GM18907 (cell line): ENCODE measurements around the gene HAUS7.
"Not testable (repeated sequence)": the region's sequence is repeated elsewhere in the genome, so short reads cannot be mapped to it uniquely, and the experiment has no call there.

Experiments used
- ATAC-seq: cut with Tn5 transposase; IDR thresholded peaks from one replicate; pipeline ENCODE4 v1.9.1; 2021; ENCODE audit warnings: mild to moderate bottlenecking, moderate library complexity; ENCODE audit not compliant: unreplicated experiment

Gene HAUS7

GRCh38 chrX:153411255-153411987, 59.0 kb downstream of the HAUS7 start, which contains the start of gene ZFP92:
TSS of gene ZFP92 (plus strand) at chrX:153411472. CDS start at chrX:153418323, 6,851 bp downstream.
- no peak for ATAC-seq

- ATAC-seq = no peak
Observed at GRCh38 chrX:153410888-153411254, 59.5 kb downstream of the HAUS7 start.

GRCh38 chrX:153410373-153410772, 60.0 kb downstream of the HAUS7 start:
- no peak for ATAC-seq

GRCh38 chrX:153409414-153410101, 60.8 kb downstream of the HAUS7 start:
- no peak for ATAC-seq

- no peak for ATAC-seq
Observed at GRCh38 chrX:153408871-153409351, 61.5 kb downstream of the HAUS7 start.

- ATAC-seq = no peak
Observed at GRCh38 chrX:153408221-153408721, 62.1 kb downstream of the HAUS7 start.

GRCh38 chrX:153407736-153408135, 62.6 kb downstream of the HAUS7 start:
- no peak for ATAC-seq

GRCh38 chrX:153406903-153407302, 63.5 kb downstream of the HAUS7 start:
- no peak for ATAC-seq

- no peak for ATAC-seq
Observed at GRCh38 chrX:153406011-153406410, 64.4 kb downstream of the HAUS7 start.

- no peak for ATAC-seq
Observed at GRCh38 chrX:153405426-153405825, 65.0 kb downstream of the HAUS7 start.

- ATAC-seq = not testable (repeated sequence)
Observed at GRCh38 chrX:153404333-153404732, 66.0 kb downstream of the HAUS7 start.

GRCh38 chrX:153401133-153401764, 69.1 kb downstream of the HAUS7 start, which contains the start of gene PNMA6E:
TSS of gene PNMA6E (minus strand) at chrX:153401350. CDS start at chrX:153398849, 2,501 bp downstream.
- no peak for ATAC-seq

- ATAC-seq = no peak
Observed at GRCh38 chrX:153400146-153401132, 69.9 kb downstream of the HAUS7 start.

- ATAC-seq = no peak
Observed at GRCh38 chrX:153398275-153398960, 72.0 kb downstream of the HAUS7 start.
